Progenitor cell of endocrine pancreas (in vitro differentiated cells): Measurements from ENCODE around the gene RUFY4. TPM values are rescaled to one million over a fixed set of nuclear protein-coding genes. Genes with fewer than 3 reads are reported as not detected.

Source experiments
- DNase-seq: peaks from one replicate; pipeline ENCODE4 v3.0.0; 2021; ENCODE audit warnings: low spot score; ENCODE audit not compliant: unreplicated experiment
- H3K27ac Mint-ChIP-seq: 2 replicates; pipeline ENCODE4 v1.8.0; 2021; ENCODE audit warnings: mild to moderate bottlenecking, moderate library complexity, mixed read lengths
- H3K27me3 Mint-ChIP-seq: 2 replicates; pipeline ENCODE4 v1.8.0; 2021; ENCODE audit warnings: mixed read lengths
- H3K36me3 Mint-ChIP-seq: 2 replicates; pipeline ENCODE4 v1.8.0; 2022; ENCODE audit warnings: mixed read lengths; ENCODE audit not compliant: insufficient read depth
- H3K4me1 Mint-ChIP-seq: 2 replicates; pipeline ENCODE4 v1.8.0; 2021; ENCODE audit warnings: low read depth, mixed read lengths
- H3K4me3 Mint-ChIP-seq: 2 replicates; pipeline ENCODE4 v1.8.0; 2021; ENCODE audit warnings: low read depth, mild to moderate bottlenecking, moderate library complexity, mixed read lengths
- H3K9me3 Mint-ChIP-seq: 2 replicates; pipeline ENCODE4 v1.8.0; 2021; ENCODE audit warnings: low read depth, mixed read lengths
- total RNA-seq: library from RNA; stranded (reverse); gene quantifications from 2 replicates; pipeline ENCODE4 v1.2.1, GENCODE V29; 2021
- TF ChIP-seq, protein P1 (sequence below): fragments of 200-600 bp; sonication (generic); IDR thresholded peaks from one replicate; pipeline ENCODE4 v1.5.0; 2021; ENCODE audit warnings: antibody characterized with exemption, mild to moderate bottlenecking; ENCODE audit not compliant: unreplicated experiment

The RUFY4 gene
- total RNA-seq, 1 donor from 2014 or later = not detected

DNA sequence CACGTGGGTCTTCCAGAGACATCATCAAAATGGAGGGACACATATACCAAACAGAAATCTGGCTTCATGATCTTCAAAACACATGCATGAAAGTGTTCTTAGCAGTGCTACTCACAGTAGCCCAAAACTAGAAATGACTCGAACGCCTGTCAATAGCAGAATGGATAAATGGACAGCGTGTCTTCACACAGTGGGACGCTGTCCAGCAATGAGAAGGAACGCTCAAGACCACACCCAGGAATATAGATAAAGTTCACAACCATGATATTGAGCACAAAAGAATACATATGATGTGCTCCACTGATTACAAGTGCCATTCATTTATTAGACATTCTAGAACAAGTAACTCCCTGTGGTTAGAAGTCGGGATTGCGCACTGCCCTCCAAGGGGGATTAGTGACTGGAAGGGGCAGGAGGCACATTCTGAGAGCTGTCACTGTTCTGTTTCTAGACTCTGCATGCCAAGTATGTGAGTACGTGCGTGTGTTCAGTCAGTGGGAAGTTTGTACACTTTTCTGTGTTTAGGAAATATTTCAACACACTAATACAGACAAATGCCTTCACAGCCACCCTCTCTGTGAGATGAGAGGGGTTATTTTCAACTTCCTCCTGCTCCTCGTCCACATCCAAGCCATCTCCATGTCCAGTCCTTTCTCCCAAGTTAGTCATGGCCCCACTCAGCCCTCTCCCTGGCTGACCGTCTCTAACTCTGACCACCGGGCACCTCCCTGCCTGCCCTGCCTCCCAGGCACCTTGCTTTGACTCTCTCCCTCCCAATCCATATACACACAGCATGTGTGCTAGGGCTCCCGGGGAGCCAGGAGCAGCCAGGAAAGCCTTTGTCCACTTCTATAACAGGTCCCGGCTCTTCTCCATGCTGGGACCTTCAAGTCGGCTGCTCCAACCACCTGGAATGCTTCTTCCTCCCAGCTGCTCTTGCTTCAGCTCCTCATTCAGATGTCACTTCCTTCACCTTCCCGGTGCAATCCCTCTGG is 39.4 kb upstream of the RUFY4 start:
- no peak for DNase-seq
- no peak overlapping the region for H3K27ac Mint-ChIP-seq
- H3K36me3 Mint-ChIP-seq = no peaks in the 10 kb centered on the region
- no peak overlapping the region for H3K4me3 Mint-ChIP-seq
- peaks cover 4% of the 10 kb centered on the region for H3K4me1 Mint-ChIP-seq
- peaks cover 43% of the 10 kb centered on the region for H3K27me3 Mint-ChIP-seq
- TF ChIP-seq, protein P1, sequence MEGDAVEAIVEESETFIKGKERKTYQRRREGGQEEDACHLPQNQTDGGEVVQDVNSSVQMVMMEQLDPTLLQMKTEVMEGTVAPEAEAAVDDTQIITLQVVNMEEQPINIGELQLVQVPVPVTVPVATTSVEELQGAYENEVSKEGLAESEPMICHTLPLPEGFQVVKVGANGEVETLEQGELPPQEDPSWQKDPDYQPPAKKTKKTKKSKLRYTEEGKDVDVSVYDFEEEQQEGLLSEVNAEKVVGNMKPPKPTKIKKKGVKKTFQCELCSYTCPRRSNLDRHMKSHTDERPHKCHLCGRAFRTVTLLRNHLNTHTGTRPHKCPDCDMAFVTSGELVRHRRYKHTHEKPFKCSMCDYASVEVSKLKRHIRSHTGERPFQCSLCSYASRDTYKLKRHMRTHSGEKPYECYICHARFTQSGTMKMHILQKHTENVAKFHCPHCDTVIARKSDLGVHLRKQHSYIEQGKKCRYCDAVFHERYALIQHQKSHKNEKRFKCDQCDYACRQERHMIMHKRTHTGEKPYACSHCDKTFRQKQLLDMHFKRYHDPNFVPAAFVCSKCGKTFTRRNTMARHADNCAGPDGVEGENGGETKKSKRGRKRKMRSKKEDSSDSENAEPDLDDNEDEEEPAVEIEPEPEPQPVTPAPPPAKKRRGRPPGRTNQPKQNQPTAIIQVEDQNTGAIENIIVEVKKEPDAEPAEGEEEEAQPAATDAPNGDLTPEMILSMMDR = no peak
- H3K9me3 Mint-ChIP-seq = no peaks in the 10 kb centered on the region

DNA sequence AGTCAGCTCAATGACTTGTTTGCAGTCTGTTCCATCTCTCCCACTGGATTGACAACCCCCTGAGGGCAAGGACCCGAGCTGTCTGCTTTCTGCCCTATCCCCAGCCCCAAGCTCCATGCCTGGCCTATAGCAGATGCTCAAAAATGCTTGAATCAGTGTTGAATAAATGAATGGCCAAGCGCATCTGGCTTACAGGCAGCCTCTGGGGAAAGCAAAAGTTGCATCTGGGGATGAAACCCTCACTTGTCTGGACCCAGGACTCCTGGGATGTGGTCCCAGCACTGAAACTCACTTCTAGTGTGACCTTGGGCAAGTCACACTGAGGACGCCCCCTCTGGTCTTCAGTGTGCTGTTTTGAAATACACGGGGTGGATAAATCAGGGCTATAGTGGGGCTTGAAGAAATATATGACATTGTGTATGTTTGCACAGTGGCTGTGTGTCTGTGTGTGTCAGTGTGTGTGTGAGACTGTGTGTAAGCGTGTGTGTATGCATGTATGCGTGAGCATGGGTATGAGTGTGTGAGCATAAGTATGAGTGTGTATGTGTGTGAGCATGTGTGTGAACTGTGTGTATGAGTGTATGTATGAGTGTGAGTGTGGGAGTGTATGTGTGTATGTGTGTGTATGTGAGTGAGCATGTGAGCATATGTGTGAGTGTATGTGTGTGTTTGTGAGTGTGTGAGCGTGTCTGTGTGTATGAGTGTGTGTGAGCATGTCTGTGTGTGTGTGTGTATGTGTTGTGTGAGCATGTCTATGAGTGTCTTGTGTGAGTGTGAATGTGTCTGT is 38.5 kb upstream of the RUFY4 start:
- DNase-seq = no peak
- Mint-ChIP-seq H3K36me3 (no peaks in the 10 kb centered on the region), H3K27ac (no peak overlapping the region), H3K4me1 (peaks cover 5% of the 10 kb centered on the region), H3K27me3 (peaks cover 47% of the 10 kb centered on the region), H3K9me3 (no peaks in the 10 kb centered on the region), H3K4me3 (no peak overlapping the region)
- TF ChIP-seq, protein P1 = no peak

DNA sequence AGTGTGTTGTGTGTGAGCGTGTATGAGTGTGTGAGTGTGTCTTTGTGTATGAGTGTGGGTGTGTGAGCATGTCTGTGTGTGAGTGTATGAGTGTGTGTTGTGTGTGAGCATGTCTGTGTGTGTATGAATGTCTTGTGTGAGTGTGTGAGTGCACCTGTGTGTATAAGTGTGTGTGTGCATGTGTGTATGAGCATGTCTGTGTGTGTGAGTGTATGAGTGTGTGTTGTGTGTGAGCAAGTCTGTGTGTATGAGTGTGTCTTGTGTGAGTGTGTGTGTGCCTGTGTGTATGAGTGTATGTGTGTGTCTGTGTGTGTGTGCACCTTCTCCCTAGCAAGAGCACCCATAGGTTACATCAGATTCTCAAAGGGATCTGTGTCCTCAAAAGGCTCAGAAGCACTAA is 37.8 kb upstream of the RUFY4 start:
- H3K4me3 Mint-ChIP-seq = no peak overlapping the region
- TF ChIP-seq, protein P1 = no peak
- no peaks in the 10 kb centered on the region for H3K9me3 Mint-ChIP-seq
- DNase-seq = no peak
- H3K36me3 Mint-ChIP-seq = no peaks in the 10 kb centered on the region
- peaks cover 43% of the 10 kb centered on the region for H3K27me3 Mint-ChIP-seq
- H3K27ac Mint-ChIP-seq = no peak overlapping the region
- peaks cover 5% of the 10 kb centered on the region for H3K4me1 Mint-ChIP-seq

DNA sequence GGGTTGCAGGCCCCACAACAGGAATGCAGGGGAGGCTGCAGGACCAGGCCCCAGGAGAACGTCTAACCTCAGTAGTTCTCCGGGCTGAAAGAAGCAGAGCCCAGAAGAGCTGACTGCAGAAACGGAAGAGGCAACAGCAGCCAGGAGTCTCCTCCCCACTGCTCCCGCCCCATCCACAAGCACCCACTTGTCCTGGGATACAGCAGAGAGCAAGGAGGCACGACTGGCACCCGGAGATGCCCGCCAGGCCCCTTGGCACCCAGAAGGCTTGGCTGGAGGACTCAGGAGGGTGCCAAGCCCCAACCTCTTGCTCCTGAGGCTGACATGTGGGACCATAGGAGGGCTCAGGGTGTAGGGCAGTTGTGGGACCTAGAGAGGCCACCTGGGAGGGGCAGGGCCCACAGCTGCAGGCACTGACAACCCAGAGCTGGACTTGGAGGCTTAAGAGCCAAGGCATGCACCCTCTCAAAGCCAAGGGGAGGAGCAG is 37.2 kb upstream of the RUFY4 start:
- TF ChIP-seq, protein P1 = no peak
- H3K27me3 Mint-ChIP-seq = peaks cover 49% of the 10 kb centered on the region
- no peak overlapping the region for H3K27ac Mint-ChIP-seq
- H3K9me3 Mint-ChIP-seq = no peaks in the 10 kb centered on the region
- H3K4me1 Mint-ChIP-seq = peaks cover 5% of the 10 kb centered on the region
- H3K4me3 Mint-ChIP-seq = no peak overlapping the region
- no peak for DNase-seq
- no peaks in the 10 kb centered on the region for H3K36me3 Mint-ChIP-seq
